IMR-90 (cell line): ENCODE measurements around the gene PI4K2B. TPM values are rescaled to one million over a fixed set of nuclear protein-coding genes. Genes with fewer than 3 reads are reported as not detected.
"Not testable (repeated sequence)": the region's sequence is repeated elsewhere in the genome, so short reads cannot be mapped to it uniquely, and the experiment has no call there.

ENCODE experiments used
- ATAC-seq: fragments of 200-7000 bp; cut with Tn5 transposase; 2 replicates; pipeline ENCODE4 v1.9.1; 2020; ENCODE audit warnings: low read depth, mild to moderate bottlenecking, moderate library complexity
- BruUV-seq: library from RNA; stranded (reverse); fragments of 400-500 nt; replicated peaks from 2 replicates; lab custom pipeline; 2021; lab: Mats Ljungman, UMichigan
- CTCF ChIA-PET: fragments of 300-600 bp; formaldehyde crosslinking; extraction: SDS; loops from one replicate; lab custom pipeline; 2021; ENCODE audit warnings: antibody characterized with exemption; lab: Yijun Ruan, JAX
- POLR2A ChIA-PET: fragments of 300-600 bp; sonication (Branson Sonifier 250); formaldehyde crosslinking; loops from one replicate; lab custom pipeline; 2022; ENCODE audit warnings: antibody characterized with exemption; ENCODE audit not compliant: unreplicated experiment; lab: Charles Lee
- DNase-seq: peaks from one replicate; pipeline ENCODE4 v3.0.0; 2013
- H2AFZ ChIP-seq: replicated peaks from 2 replicates; pipeline ENCODE3; 2013; ENCODE audit warnings: low read length, mild to moderate bottlenecking; ENCODE audit not compliant: poor library complexity
- H2AK5ac ChIP-seq: 2 replicates; pipeline ENCODE4 v1.6.1; 2013; ENCODE audit warnings: low read depth, low read length, inconsistent platforms
- H2AK9ac ChIP-seq: replicated peaks from 2 replicates; pipeline ENCODE3; 2013; ENCODE audit warnings: mild to moderate bottlenecking, low read depth, low read length, moderate library complexity; ENCODE audit not compliant: poor library complexity
- H2BK120ac ChIP-seq: 2 replicates; pipeline ENCODE4 v1.6.1; 2013; ENCODE audit warnings: low read depth, low read length, inconsistent platforms
- H2BK15ac ChIP-seq: 3 replicates; pipeline ENCODE4 v1.6.1; 2013; ENCODE audit warnings: low read depth, low read length, inconsistent platforms
- H2BK20ac ChIP-seq: 2 replicates; pipeline ENCODE4 v1.6.1; 2013; ENCODE audit warnings: low read depth, mild to moderate bottlenecking, inconsistent platforms, low read length, moderate library complexity
- H2BK5ac ChIP-seq: 2 replicates; pipeline ENCODE4 v1.6.1; 2013; ENCODE audit warnings: mild to moderate bottlenecking, low read depth, low read length, inconsistent platforms; ENCODE audit not compliant: poor library complexity, severe bottlenecking
- H3K14ac ChIP-seq: replicated peaks from 2 replicates; pipeline ENCODE4 v1.6.1; 2013; ENCODE audit warnings: low read depth, low read length, inconsistent platforms
- H3K18ac ChIP-seq: 2 replicates; pipeline ENCODE4 v1.6.1; 2013; ENCODE audit warnings: low read depth, low read length, control low read depth
- H3K23ac ChIP-seq: 2 replicates; pipeline ENCODE4 v1.6.1; 2013; ENCODE audit warnings: low read depth, low read length, inconsistent platforms
- H3K27ac ChIP-seq: 2 replicates; pipeline ENCODE4 v1.5.1; 2013; ENCODE audit warnings: mild to moderate bottlenecking, control low read depth, low read length; ENCODE audit not compliant: insufficient read depth
- H3K27me3 ChIP-seq: 2 replicates; pipeline ENCODE4 v1.6.1; 2013; ENCODE audit warnings: low read length; ENCODE audit not compliant: control insufficient read depth, insufficient read depth
- H3K36me3 ChIP-seq: 2 replicates; pipeline ENCODE4 v1.6.1; 2013; ENCODE audit warnings: low read length, mixed read lengths; ENCODE audit not compliant: control insufficient read depth, insufficient read depth
- H3K4ac ChIP-seq: 2 replicates; pipeline ENCODE4 v1.6.1; 2013; ENCODE audit warnings: low read depth, low read length, inconsistent platforms
- H3K4me1 ChIP-seq: 2 replicates; pipeline ENCODE4 v1.6.1; 2013; ENCODE audit warnings: low read length, mixed read lengths; ENCODE audit not compliant: control insufficient read depth, insufficient read depth
- H3K4me2 ChIP-seq: 2 replicates; pipeline ENCODE4 v1.6.1; 2013; ENCODE audit warnings: low read depth, mild to moderate bottlenecking, control low read depth, low read length, moderate library complexity
- H3K4me3 ChIP-seq: 2 replicates; pipeline ENCODE4 v1.5.1; 2013; ENCODE audit warnings: low read depth, mild to moderate bottlenecking, control low read depth, low read length, moderate library complexity; ENCODE audit not compliant: insufficient read depth
- H3K56ac ChIP-seq: 2 replicates; pipeline ENCODE4 v1.6.1; 2013; ENCODE audit warnings: low read length, inconsistent platforms; ENCODE audit not compliant: insufficient read depth; ENCODE audit errors: extremely low read depth
- H3K79me1 ChIP-seq, 2 experiments: 2 replicates each; pipeline ENCODE4 v1.6.1; 2013; ENCODE audit warnings: low read length in 2 of 2, inconsistent platforms in 1 of 2, low read depth in 1 of 2
- H3K9ac ChIP-seq: 2 replicates; pipeline ENCODE4 v1.6.1; 2013; ENCODE audit warnings: low read depth, low read length, control low read depth
- H3K9me1 ChIP-seq: 2 replicates; pipeline ENCODE4 v1.6.1; 2013; ENCODE audit warnings: low read length, inconsistent platforms; ENCODE audit not compliant: insufficient read depth
- H3K9me3 ChIP-seq: 2 replicates; pipeline ENCODE4 v1.6.1; 2013; ENCODE audit warnings: low read length; ENCODE audit not compliant: control insufficient read depth, insufficient read depth
- H4K20me1 ChIP-seq: 2 replicates; pipeline ENCODE4 v1.6.1; 2013; ENCODE audit warnings: low read length, inconsistent platforms; ENCODE audit not compliant: insufficient read depth
- H4K5ac ChIP-seq: 2 replicates; pipeline ENCODE4 v1.6.1; 2013; ENCODE audit warnings: mild to moderate bottlenecking, low read depth, low read length, control low read depth
- H4K8ac ChIP-seq, 2 experiments: 2 replicates each; pipeline ENCODE4 v1.6.1; 2013; ENCODE audit warnings: low read depth in 2 of 2, low read length in 2 of 2, control low read depth in 1 of 2, inconsistent platforms in 1 of 2
- H4K91ac ChIP-seq: 2 replicates; pipeline ENCODE4 v1.6.1; 2013; ENCODE audit warnings: low read depth, low read length, inconsistent platforms; ENCODE audit not compliant: insufficient read depth
- BHLHE40 ChIP-seq: fragments of 150-350 bp; IDR thresholded peaks from 2 replicates; pipeline ENCODE4 v1.6.1; 2016; ENCODE audit warnings: mild to moderate bottlenecking, low read depth, low read length
- CEBPB ChIP-seq: IDR thresholded peaks from 2 replicates; pipeline ENCODE4 v1.6.1; 2012; ENCODE audit warnings: low read depth, low read length, improper control_type of control experiment
- WGBS, 2 experiments: methylation state at CpG; one replicate each; pipeline versions ENCODE4 v1.1.5 to v1.1.7; 2013; ENCODE audit warnings: missing lambda C conversion rate in 2 of 2; ENCODE audit not compliant: insufficient read length in 1 of 2; ENCODE audit errors: extremely low coverage in 2 of 2; 5-methylcytosine and 5-hydroxymethylcytosine counted together
- dilution Hi-C: fragments of 300-500 bp; cut with HindIII; formaldehyde crosslinking; loops from one replicate; pipeline ENCODE4 v1.14.3; 2018; ENCODE audit warnings: low sequenced_read_pairs; ENCODE audit not compliant: unreplicated experiment
- in situ Hi-C: fragments of 300-500 bp; cut with MboI; formaldehyde crosslinking; loops from 3 replicates; pipeline ENCODE4 v1.14.3; 2019; ENCODE audit warnings: low sequenced_read_pairs, inconsistent platforms, mixed read lengths
- intact Hi-C: fragments of 100-400 bp; cut with micrococcal nuclease; formaldehyde crosslinking; loops from 2 replicates; pipeline ENCODE4 v1.10.0; 2022
- polyA plus RNA-seq, 3 experiments: library from polyadenylated mRNA; depleted of rRNA; stranded (reverse); fragments of >200 nt; gene quantifications; 2 replicates each; pipeline ENCODE4 v1.2.3, GENCODE V29; 2012; ENCODE audit warnings: low replicate concordance in 1 of 3
- total RNA-seq: library from RNA; depleted of rRNA; stranded (reverse); fragments of >200 nt; gene quantifications from 2 replicates; pipeline ENCODE4 v1.2.3, GENCODE V29; 2012

The PI4K2B gene
- total and polyA plus RNA-seq, 2 of the 4 experiments (the other 2 are of a cell fraction): 6.5 to 7.6 TPM

DNA sequence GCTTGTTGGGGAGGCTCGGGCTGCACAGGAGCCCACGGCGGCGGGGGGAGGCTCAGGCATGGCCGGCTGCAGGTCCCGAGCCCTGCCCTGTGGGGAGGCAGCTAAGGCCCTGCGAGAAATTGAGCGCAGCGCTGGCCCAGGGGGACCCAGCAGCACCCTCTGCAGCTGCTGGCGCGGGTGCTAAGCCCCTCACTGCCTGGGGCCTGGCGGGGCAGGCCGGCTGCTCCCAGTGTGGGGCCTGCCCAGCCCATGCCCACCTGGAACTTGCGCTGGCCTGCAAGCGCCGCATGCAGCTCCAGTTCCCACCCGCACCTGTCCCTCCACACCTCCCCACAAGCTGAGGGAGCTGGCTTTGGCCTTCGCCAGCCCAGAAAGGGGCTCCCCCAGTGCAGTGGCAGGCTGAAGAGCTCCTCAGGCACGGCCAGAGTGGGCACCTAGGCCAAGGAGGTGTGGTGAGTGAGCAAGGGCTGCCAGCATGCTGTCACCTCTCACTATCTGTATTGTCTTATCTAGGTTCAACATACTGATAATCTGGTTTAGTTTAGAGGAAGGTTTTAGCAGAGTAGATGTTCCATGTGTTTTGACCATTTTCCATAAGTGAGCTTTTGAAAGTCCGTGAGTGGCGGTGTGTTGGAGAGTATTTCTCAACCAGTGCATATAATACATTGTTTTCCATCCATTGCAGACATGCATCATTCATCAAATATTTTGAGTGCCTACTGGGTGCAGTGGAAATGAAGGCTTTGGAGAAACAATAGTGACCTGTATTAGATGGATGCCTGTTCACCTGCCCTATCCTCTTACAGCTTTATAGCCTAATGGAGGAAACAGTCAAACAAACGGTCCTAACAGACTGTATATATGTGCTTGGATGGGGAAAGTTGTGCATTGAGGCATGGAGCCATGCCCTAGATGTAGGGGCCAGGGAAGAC is 13.1 kb downstream of the PI4K2B start:
- H3K18ac ChIP-seq: no peak overlapping the region
- peaks cover 2% of the 10 kb centered on the region; the same call in 1 of the 2 replicates for H3K9me3 ChIP-seq
- ATAC-seq (no peak), DNase-seq (no peak)
- H3K9ac ChIP-seq: no peak overlapping the region
- no peaks in the 10 kb centered on the region for H3K4me1 ChIP-seq
- CTCF ChIA-PET: interaction anchor here (0.9 to 1.6 kb wide), 2 partner anchors 12 to 65 kb away, joined by 3 read pairs; no protein-coding TSS in a partner anchor
- intact Hi-C loops: no loop called here
- H3K4me2 ChIP-seq: no peak overlapping the region
- H4K8ac ChIP-seq: no peak overlapping the region
- no peak overlapping the region for H3K14ac ChIP-seq
- no peak overlapping the region for H2BK20ac ChIP-seq
- BruUV-seq: no TSS peak
- peaks cover 9 to 18% of the 10 kb centered on the region in 2 experiments for H3K79me1 ChIP-seq
- no peak overlapping the region for H2BK120ac ChIP-seq
- H2AK9ac ChIP-seq: no peak overlapping the region
- no peaks in the 10 kb centered on the region for H3K36me3 ChIP-seq
- no peak overlapping the region for H4K5ac ChIP-seq
- H2AFZ ChIP-seq: no peak overlapping the region
- H2BK5ac ChIP-seq: no peak overlapping the region
- in situ Hi-C loops: no loop called here
- H3K27ac ChIP-seq: no peak overlapping the region
- TF ChIP-seq BHLHE40 (no peak), CEBPB (no peak)
- POLR2A ChIA-PET: no interaction called here
- no peak overlapping the region for H3K56ac ChIP-seq
- WGBS, 2 experiments: 100% methylated on average over 9 of the region's 22 CpGs; no CpG with 5 or more reads in 1 of the 2 experiments
- H3K9me1 ChIP-seq: no peaks in the 10 kb centered on the region
- H3K27me3 ChIP-seq: no peaks in the 10 kb centered on the region
- dilution Hi-C loops: no loop called here
- H4K91ac ChIP-seq: no peak overlapping the region
- H3K4me3 ChIP-seq: no peak overlapping the region
- no peak overlapping the region for H3K4ac ChIP-seq
- H3K23ac ChIP-seq: no peak overlapping the region
- H2AK5ac ChIP-seq: no peak overlapping the region
- H2BK15ac ChIP-seq: no peak overlapping the region
- H4K20me1 ChIP-seq: no peaks in the 10 kb centered on the region; the same call in 1 of the 2 replicates

DNA sequence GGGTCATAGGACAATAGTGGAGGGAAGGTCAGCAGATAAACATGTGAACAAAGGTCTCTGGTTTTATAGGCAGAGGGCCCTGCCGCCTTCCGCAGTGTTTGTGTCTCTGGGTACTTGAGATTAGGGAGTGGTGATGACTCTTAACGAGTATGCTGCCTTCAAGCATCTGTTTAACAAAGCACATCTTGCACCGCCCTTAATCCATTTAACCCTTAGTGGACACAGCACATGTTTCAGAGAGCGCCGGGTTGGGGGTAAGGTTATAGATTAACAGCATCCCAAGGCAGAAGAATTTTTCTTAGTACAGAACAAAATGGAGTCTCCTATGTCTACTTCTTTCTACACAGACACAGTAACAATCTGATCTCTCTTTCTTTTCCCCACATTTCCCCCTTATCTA is 15.0 kb downstream of the PI4K2B start:
- H3K9me1 ChIP-seq, H3K36me3 ChIP-seq, H2BK120ac ChIP-seq, H3K27ac ChIP-seq, H3K9ac ChIP-seq, H4K20me1 ChIP-seq, H3K27me3 ChIP-seq, H2BK5ac ChIP-seq, H4K5ac ChIP-seq, H2AK9ac ChIP-seq, H3K4me2 ChIP-seq, intact Hi-C loops, in situ Hi-C loops, H4K8ac ChIP-seq, H3K9me3 ChIP-seq, H2BK15ac ChIP-seq, H3K4ac ChIP-seq, H3K14ac ChIP-seq, H3K18ac ChIP-seq, H4K91ac ChIP-seq, H2BK20ac ChIP-seq, H3K23ac ChIP-seq, H3K56ac ChIP-seq, DNase-seq, BruUV-seq, H2AK5ac ChIP-seq, H3K4me1 ChIP-seq, H3K4me3 ChIP-seq, dilution Hi-C loops, ATAC-seq, H2AFZ ChIP-seq, CTCF ChIA-PET: not testable (repeated sequence)
- POLR2A ChIA-PET: interaction anchor here (0.6 kb wide), 1 partner anchor 29 kb away, joined by 7 read pairs; no protein-coding TSS in a partner anchor
- peaks cover 9 to 27% of the 10 kb centered on the region in 2 experiments for H3K79me1 ChIP-seq
- WGBS, 2 experiments: no CpG with 5 or more reads among the region's 6 CpGs
